Hepatocyte (in vitro differentiated cells): ENCODE measurements around the gene RAPGEF5. TPM values are rescaled to one million over a fixed set of nuclear protein-coding genes. Genes with fewer than 3 reads are reported as not detected.

ENCODE experiments used
- DNase-seq: peaks from one replicate; pipeline ENCODE4 v3.0.0-alpha.2; 2016; ENCODE audit warnings: low spot score
- H2AFZ ChIP-seq: fragments of 200-600 bp; sonication (generic); 2 replicates; pipeline ENCODE4 v1.6.0; 2016; ENCODE audit warnings: antibody characterized with exemption, mild to moderate bottlenecking
- H3K27ac ChIP-seq: fragments of 200-600 bp; sonication (generic); 2 replicates; pipeline ENCODE4 v1.5.1; 2016; ENCODE audit warnings: mild to moderate bottlenecking
- H3K27me3 ChIP-seq: fragments of 200-600 bp; sonication (generic); 2 replicates; pipeline ENCODE4 v1.6.1; 2016
- H3K36me3 ChIP-seq: fragments of 200-600 bp; sonication (generic); replicated peaks from 2 replicates; pipeline ENCODE4 v1.5.1; 2016; ENCODE audit warnings: low read depth; ENCODE audit not compliant: insufficient read depth
- H3K4me1 ChIP-seq: fragments of 200-600 bp; sonication (generic); 2 replicates; pipeline ENCODE4 v1.5.1; 2016; ENCODE audit warnings: mild to moderate bottlenecking, moderate library complexity; ENCODE audit not compliant: insufficient read depth
- H3K4me2 ChIP-seq: fragments of 200-600 bp; sonication (generic); 2 replicates; pipeline ENCODE4 v1.6.0; 2016
- H3K4me3 ChIP-seq: fragments of 200-600 bp; sonication (generic); 2 replicates; pipeline ENCODE4 v1.5.1; 2016; ENCODE audit warnings: mild to moderate bottlenecking
- H3K79me2 ChIP-seq: fragments of 200-600 bp; sonication (generic); 2 replicates; pipeline ENCODE4 v1.6.0; 2017; ENCODE audit warnings: mild to moderate bottlenecking
- H3K9me2 ChIP-seq: fragments of 200-600 bp; sonication (generic); replicated peaks from 2 replicates; pipeline ENCODE4 v1.6.0; 2017; ENCODE audit warnings: mild to moderate bottlenecking; ENCODE audit not compliant: insufficient read depth
- H3K9me3 ChIP-seq: fragments of 200-600 bp; sonication (generic); 2 replicates; pipeline ENCODE4 v1.5.1; 2016; ENCODE audit warnings: low read depth, mild to moderate bottlenecking
- H4K20me1 ChIP-seq: fragments of 200-600 bp; sonication (generic); 2 replicates; pipeline ENCODE4 v1.6.0; 2016; ENCODE audit warnings: mild to moderate bottlenecking; ENCODE audit not compliant: insufficient read depth, poor library complexity, severe bottlenecking
- CTCF ChIP-seq: fragments of 200-600 bp; sonication (generic); IDR thresholded peaks from 2 replicates; pipeline ENCODE4 v1.5.1; 2016; ENCODE audit warnings: antibody characterized with exemption, mild to moderate bottlenecking; ENCODE audit not compliant: poor library complexity
- EZH2 ChIP-seq: fragments of 200-600 bp; sonication (generic); IDR thresholded peaks from 2 replicates; pipeline ENCODE4 v1.6.1; 2016; ENCODE audit warnings: antibody characterized with exemption, mild to moderate bottlenecking, borderline replicate concordance
- EZH2phosphoT487 ChIP-seq: fragments of 200-600 bp; sonication (generic); IDR thresholded peaks from one replicate; pipeline ENCODE4 v1.6.1; 2018; ENCODE audit warnings: antibody characterized with exemption, mild to moderate bottlenecking, low read depth, moderate library complexity; ENCODE audit not compliant: unreplicated experiment, severe bottlenecking
- WGBS: methylation state at CpG from one replicate; pipeline ENCODE4 v1.1.6; 2016; ENCODE audit warnings: low lambda C conversion rate; ENCODE audit errors: missing lambda C conversion rate; 5-methylcytosine and 5-hydroxymethylcytosine counted together
- polyA plus RNA-seq: library from polyadenylated mRNA; unstranded; fragments of >200 nt; fragmentation: Nextera tagmentation; extraction: Ambion mirVana; gene quantifications from 2 replicates; pipeline ENCODE4 v1.2.1, GENCODE V29; 2016
- total RNA-seq: library from RNA; depleted of rRNA; stranded (reverse); fragments of >200 nt; gene quantifications from 2 replicates; pipeline ENCODE4 v1.2.3, GENCODE V29; 2014

Gene RAPGEF5
- total and polyA plus RNA-seq, 2 experiments from 2014 or later = 5.2 to 14.5 TPM

- DNase-seq = no peak
- 88% methylated on average over 10 of the region's 10 CpGs for WGBS
- H3K79me2 ChIP-seq = no peaks in the 10 kb centered on the region
- no peaks in the 10 kb centered on the region for H4K20me1 ChIP-seq
- H3K4me1 ChIP-seq = peaks cover 7% of the 10 kb centered on the region
- no peaks in the 10 kb centered on the region for H3K9me2 ChIP-seq
- no peak for TF ChIP-seq EZH2phosphoT487
- TF ChIP-seq EZH2 = no peak
- TF ChIP-seq CTCF = no peak
- H3K4me2 ChIP-seq = no peak overlapping the region
- H3K27me3 ChIP-seq = no peaks in the 10 kb centered on the region
- H3K9me3 ChIP-seq = no peaks in the 10 kb centered on the region
- no peaks in the 10 kb centered on the region for H3K36me3 ChIP-seq
- no peak overlapping the region for H3K27ac ChIP-seq
- H2AFZ ChIP-seq = no peak overlapping the region
- H3K4me3 ChIP-seq = no peak overlapping the region
Observed at GRCh38 chr7:22219739-22220493, 137.0 kb downstream of the RAPGEF5 start.

- Histone ChIP-seq H4K20me1 (no peaks in the 10 kb centered on the region), H3K4me1 (peaks cover 7% of the 10 kb centered on the region), H3K36me3 (no peaks in the 10 kb centered on the region), H3K9me2 (no peaks in the 10 kb centered on the region), H3K4me3 (no peak overlapping the region), H3K27me3 (no peaks in the 10 kb centered on the region), H3K9me3 (no peaks in the 10 kb centered on the region), H2AFZ (no peak overlapping the region), H3K27ac (no peak overlapping the region), H3K79me2 (no peaks in the 10 kb centered on the region), H3K4me2 (no peak overlapping the region)
- 96% methylated on average over 4 of the region's 4 CpGs for WGBS
- DNase-seq = no peak
- TF ChIP-seq EZH2phosphoT487 = no peak
Observed at GRCh38 chr7:22219036-22219435, 137.9 kb downstream of the RAPGEF5 start.

- WGBS = 71% methylated on average over 4 of the region's 4 CpGs
- Histone ChIP-seq H3K27ac (no peak overlapping the region), H3K4me2 (no peak overlapping the region), H3K27me3 (no peaks in the 10 kb centered on the region), H3K4me3 (no peak overlapping the region), H3K36me3 (no peaks in the 10 kb centered on the region), H3K79me2 (no peaks in the 10 kb centered on the region), H3K4me1 (peaks cover 7% of the 10 kb centered on the region), H3K9me2 (no peaks in the 10 kb centered on the region), H4K20me1 (no peaks in the 10 kb centered on the region), H3K9me3 (no peaks in the 10 kb centered on the region), H2AFZ (no peak overlapping the region)
- DNase-seq = no peak
- no peak for TF ChIP-seq EZH2
- no peak for TF ChIP-seq CTCF
- TF ChIP-seq EZH2phosphoT487 = no peak
Observed at GRCh38 chr7:22216832-22217475, 140.0 kb downstream of the RAPGEF5 start.

- no peaks in the 10 kb centered on the region for H4K20me1 ChIP-seq
- no peak overlapping the region for H3K4me2 ChIP-seq
- no peaks in the 10 kb centered on the region for H3K27me3 ChIP-seq
- no peak for DNase-seq
- no peak overlapping the region for H3K27ac ChIP-seq
- H3K36me3 ChIP-seq = no peaks in the 10 kb centered on the region
- 78% methylated on average over 1 of the region's 1 CpG for WGBS
- H3K9me2 ChIP-seq = no peaks in the 10 kb centered on the region
- no peaks in the 10 kb centered on the region for H3K9me3 ChIP-seq
- H3K79me2 ChIP-seq = no peaks in the 10 kb centered on the region
- TF ChIP-seq EZH2phosphoT487 = no peak
- no peak for TF ChIP-seq CTCF
- no peak for TF ChIP-seq EZH2
- H3K4me1 ChIP-seq = peaks cover 7% of the 10 kb centered on the region
- H3K4me3 ChIP-seq = no peak overlapping the region
- H2AFZ ChIP-seq = no peak overlapping the region
Observed at GRCh38 chr7:22216309-22216708, 140.6 kb downstream of the RAPGEF5 start.
